ENCODE data around the gene SPAG7.

SPAG7 gene

DNA sequence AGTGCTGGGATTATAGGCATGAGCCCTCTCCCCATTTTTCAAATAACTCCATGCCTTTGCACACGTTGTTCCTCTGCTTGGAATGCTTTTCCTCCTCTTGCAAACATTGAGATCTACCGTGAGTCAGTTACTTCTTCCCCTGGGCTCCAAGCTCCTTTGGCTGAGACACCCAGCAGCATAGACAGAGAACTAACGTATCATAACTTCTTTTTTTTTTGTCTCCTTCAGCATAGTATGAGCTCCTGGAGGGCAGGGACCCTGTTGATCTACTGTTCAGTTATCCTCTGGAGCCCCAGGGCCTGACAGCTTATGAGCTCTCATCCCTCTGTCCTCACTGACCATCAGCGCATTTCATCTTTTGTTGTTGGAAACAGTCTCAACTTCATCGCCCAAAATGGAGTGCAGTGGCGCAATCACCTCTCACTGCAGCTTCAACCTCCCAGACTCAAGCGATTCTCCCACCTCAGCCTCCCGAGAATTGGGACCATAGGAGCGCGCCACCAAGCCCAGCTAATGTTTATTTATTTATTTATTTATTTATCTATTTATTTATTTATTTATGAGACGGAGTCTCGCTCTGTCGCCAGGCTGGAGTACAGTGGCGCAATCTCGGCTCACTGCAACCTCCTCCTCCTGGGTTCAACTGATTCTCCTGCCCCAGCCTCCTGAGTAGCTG lies 2.2 kb downstream of the SPAG7 start:
- Histone ChIP-seq H3K79me2 (ENCODE audit: insufficient read depth, low read length) (0 out of 2 replicates have a peak, but pooled peaks cover 3% of the 10 kb centered on the region), H4K20me1 (ENCODE audit: insufficient read depth, low read length) (no peaks in the 10 kb centered on the region), H3K9me2 (ENCODE audit: low read depth, low read length) (no peaks in the 10 kb centered on the region), H3F3A (ENCODE audit: insufficient read depth, low read length) (no peaks in the 10 kb centered on the region), H3K4me3 (ENCODE audit: low read depth, low read length, poor library complexity, severe bottlenecking) (no peak overlapping the region), H3K27ac (ENCODE audit: low read depth, low read length, poor library complexity, severe bottlenecking) (no peak overlapping the region), H3K4me1 (ENCODE audit: insufficient read depth, low read length, severe bottlenecking) (peaks cover 25% of the 10 kb centered on the region), H2AFZ (ENCODE audit: low read length) (no peak overlapping the region), H3K27me3 (ENCODE audit: insufficient read depth, low read length) (no peaks in the 10 kb centered on the region), H3K4me2 (ENCODE audit: low read length) (no peak overlapping the region), H3K9ac (ENCODE audit: low read length) (no peak overlapping the region), H3K36me3 (ENCODE audit: insufficient read depth, low read length) (peaks cover 33% of the 10 kb centered on the region; the same call in 1 of the 2 replicates), H3K9me3 (ENCODE audit: low read length) (no peaks in the 10 kb centered on the region)
- TF ChIP-seq EZH2 (IDR thresholded peaks at IDR 0.05; ENCODE audit: borderline replicate concordance, low read length), result no peak
- TF ChIP-seq, protein P1, sequence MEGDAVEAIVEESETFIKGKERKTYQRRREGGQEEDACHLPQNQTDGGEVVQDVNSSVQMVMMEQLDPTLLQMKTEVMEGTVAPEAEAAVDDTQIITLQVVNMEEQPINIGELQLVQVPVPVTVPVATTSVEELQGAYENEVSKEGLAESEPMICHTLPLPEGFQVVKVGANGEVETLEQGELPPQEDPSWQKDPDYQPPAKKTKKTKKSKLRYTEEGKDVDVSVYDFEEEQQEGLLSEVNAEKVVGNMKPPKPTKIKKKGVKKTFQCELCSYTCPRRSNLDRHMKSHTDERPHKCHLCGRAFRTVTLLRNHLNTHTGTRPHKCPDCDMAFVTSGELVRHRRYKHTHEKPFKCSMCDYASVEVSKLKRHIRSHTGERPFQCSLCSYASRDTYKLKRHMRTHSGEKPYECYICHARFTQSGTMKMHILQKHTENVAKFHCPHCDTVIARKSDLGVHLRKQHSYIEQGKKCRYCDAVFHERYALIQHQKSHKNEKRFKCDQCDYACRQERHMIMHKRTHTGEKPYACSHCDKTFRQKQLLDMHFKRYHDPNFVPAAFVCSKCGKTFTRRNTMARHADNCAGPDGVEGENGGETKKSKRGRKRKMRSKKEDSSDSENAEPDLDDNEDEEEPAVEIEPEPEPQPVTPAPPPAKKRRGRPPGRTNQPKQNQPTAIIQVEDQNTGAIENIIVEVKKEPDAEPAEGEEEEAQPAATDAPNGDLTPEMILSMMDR (IDR thresholded peaks at IDR 0.05; ENCODE audit: low read length), result no peak

- H4K20me1 ChIP-seq (ENCODE audit: insufficient read depth, low read length), result no peaks in the 10 kb centered on the region
- H3F3A ChIP-seq (ENCODE audit: insufficient read depth, low read length), result no peaks in the 10 kb centered on the region
- H3K4me1 ChIP-seq (ENCODE audit: insufficient read depth, low read length, severe bottlenecking), result no peaks in the 10 kb centered on the region
- H3K79me2 ChIP-seq (ENCODE audit: insufficient read depth, low read length), result no peaks in the 10 kb centered on the region
- no peak overlapping the region for H2AFZ ChIP-seq (ENCODE audit: low read length)
- H3K4me3 ChIP-seq (ENCODE audit: low read depth, low read length, poor library complexity, severe bottlenecking), result no peak overlapping the region
- H3K9ac ChIP-seq (ENCODE audit: low read length), result no peak overlapping the region
- TF ChIP-seq EZH2 (IDR thresholded peaks at IDR 0.05; ENCODE audit: borderline replicate concordance, low read length), result no peak
- TF ChIP-seq, protein P1 (IDR thresholded peaks at IDR 0.05; ENCODE audit: low read length), result no peak
- H3K27me3 ChIP-seq (ENCODE audit: insufficient read depth, low read length), result no peaks in the 10 kb centered on the region
- peaks cover 22% of the 10 kb centered on the region for H3K36me3 ChIP-seq (ENCODE audit: insufficient read depth, low read length)
- no peak overlapping the region for H3K4me2 ChIP-seq (ENCODE audit: low read length)
- H3K27ac ChIP-seq (ENCODE audit: low read depth, low read length, poor library complexity, severe bottlenecking), result no peak overlapping the region
- no peaks in the 10 kb centered on the region for H3K9me3 ChIP-seq (ENCODE audit: low read length)
- no peaks in the 10 kb centered on the region for H3K9me2 ChIP-seq (ENCODE audit: low read depth, low read length)
These were observed 7.2 kb downstream of the SPAG7 start for GRCh38 chr17:4960279-4960922.

GRCh38 chr17:4959261-4959965 lies 8.2 kb downstream of the SPAG7 start:
- H4K20me1 ChIP-seq (ENCODE audit: insufficient read depth, low read length), result no peaks in the 10 kb centered on the region
- no peaks in the 10 kb centered on the region for H3K9me3 ChIP-seq (ENCODE audit: low read length)
- no peaks in the 10 kb centered on the region for H3K9me2 ChIP-seq (ENCODE audit: low read depth, low read length)
- H3K36me3 ChIP-seq (ENCODE audit: insufficient read depth, low read length), result peaks cover 18% of the 10 kb centered on the region
- no peak overlapping the region for H2AFZ ChIP-seq (ENCODE audit: low read length)
- no peak overlapping the region for H3K4me3 ChIP-seq (ENCODE audit: low read depth, low read length, poor library complexity, severe bottlenecking)
- H3K27ac ChIP-seq (ENCODE audit: low read depth, low read length, poor library complexity, severe bottlenecking), result no peak overlapping the region
- TF ChIP-seq EZH2 (IDR thresholded peaks at IDR 0.05; ENCODE audit: borderline replicate concordance, low read length), result no peak
- TF ChIP-seq, protein P1 (IDR thresholded peaks at IDR 0.05; ENCODE audit: low read length), result no peak
- no peak overlapping the region for H3K4me2 ChIP-seq (ENCODE audit: low read length)
- no peaks in the 10 kb centered on the region for H3K4me1 ChIP-seq (ENCODE audit: insufficient read depth, low read length, severe bottlenecking)
- H3K27me3 ChIP-seq (ENCODE audit: insufficient read depth, low read length), result no peaks in the 10 kb centered on the region
- H3K9ac ChIP-seq (ENCODE audit: low read length), result no peak overlapping the region
- H3K79me2 ChIP-seq (ENCODE audit: insufficient read depth, low read length), result no peaks in the 10 kb centered on the region
- no peaks in the 10 kb centered on the region for H3F3A ChIP-seq (ENCODE audit: insufficient read depth, low read length)

All from OCI-LY1 (cell line).